NT2/D1 (cell line): ENCODE results near the gene GGA3.

Experiments
- DNase-seq: peaks from one replicate; pipeline ENCODE4 v3.0.0-alpha.2; 2011; ENCODE audit warnings: low read depth, low spot score
- H3K27me3 ChIP-seq: 2 replicates; pipeline ENCODE4 v1.6.0; 2011; ENCODE audit warnings: mild to moderate bottlenecking; ENCODE audit not compliant: insufficient read length, insufficient read depth
- H3K36me3 ChIP-seq: 2 replicates; pipeline ENCODE4 v1.6.1; 2011; ENCODE audit warnings: mild to moderate bottlenecking, low read length, mixed read lengths; ENCODE audit not compliant: insufficient read depth, insufficient read length
- H3K4me1 ChIP-seq: 2 replicates; pipeline ENCODE4 v1.5.1; 2011; ENCODE audit not compliant: insufficient read depth, insufficient read length
- H3K4me3 ChIP-seq: 2 replicates; pipeline ENCODE4 v1.5.1; 2011; ENCODE audit warnings: low read depth; ENCODE audit not compliant: insufficient read length
- H3K9ac ChIP-seq: 2 replicates; pipeline ENCODE4 v1.6.0; 2011; ENCODE audit warnings: low read depth; ENCODE audit not compliant: insufficient read length
- H3K9me3 ChIP-seq: 2 replicates; pipeline ENCODE4 v1.5.1; 2011; ENCODE audit warnings: mild to moderate bottlenecking, low read length; ENCODE audit not compliant: insufficient read depth
- SUZ12 ChIP-seq: IDR thresholded peaks from 2 replicates; pipeline ENCODE4 v1.6.1; 2011; ENCODE audit not compliant: insufficient read length, insufficient read depth; ENCODE audit errors: extremely low read depth
- YY1 ChIP-seq: IDR thresholded peaks from 2 replicates; pipeline ENCODE4 v1.6.1; 2011; ENCODE audit not compliant: insufficient read length, insufficient read depth
- ZNF274 ChIP-seq: IDR thresholded peaks from 2 replicates; pipeline ENCODE4 v1.6.1; 2011; ENCODE audit warnings: mild to moderate bottlenecking, low read depth, low read length

Gene GGA3

DNA sequence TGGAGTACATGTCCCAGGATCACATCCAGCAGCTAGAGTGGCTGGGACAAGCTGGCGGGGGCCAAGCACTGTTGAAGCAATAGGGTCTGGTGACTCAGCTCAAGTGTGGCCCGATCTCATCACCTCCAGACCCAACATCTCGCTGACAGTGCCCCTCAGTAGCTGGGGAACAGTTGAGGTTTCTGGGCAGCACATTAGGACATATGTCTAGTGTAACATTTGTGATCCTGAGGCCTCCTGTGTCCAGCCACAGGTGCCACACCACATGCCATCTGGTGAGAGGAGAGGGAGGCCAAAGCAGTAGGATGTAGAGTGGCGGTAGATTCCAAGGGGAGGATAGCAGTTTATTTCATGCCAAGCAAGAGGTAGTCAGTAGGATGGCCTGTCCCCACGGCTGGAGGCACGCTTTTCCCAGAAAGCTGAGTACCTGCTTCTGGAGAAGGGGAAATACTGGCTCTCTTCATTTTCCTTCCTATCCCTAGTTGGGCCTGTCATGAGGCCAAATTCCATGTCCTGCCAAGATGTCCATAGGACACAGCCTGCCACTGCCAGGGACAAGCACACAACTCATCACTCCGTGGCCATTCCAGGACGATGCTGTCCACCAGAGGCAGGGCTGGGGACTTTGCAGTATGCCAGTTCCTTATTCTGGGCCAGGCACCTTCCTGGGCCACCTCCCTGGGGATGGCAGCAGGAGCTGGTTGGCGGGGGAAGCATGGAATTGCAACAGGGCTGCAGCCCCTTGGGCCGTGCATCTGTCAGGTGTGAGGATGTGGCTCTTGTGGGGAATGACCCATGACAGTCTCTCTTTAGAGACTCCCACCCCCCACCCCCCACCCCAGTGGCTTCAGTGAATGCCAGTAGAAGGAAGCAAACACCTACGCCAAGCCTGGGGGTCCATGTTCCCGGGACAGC, 24.0 kb downstream of the GGA3 start:
- peaks cover 17% of the 10 kb centered on the region for H3K4me1 ChIP-seq
- peaks cover 91% of the 10 kb centered on the region for H3K36me3 ChIP-seq

DNA sequence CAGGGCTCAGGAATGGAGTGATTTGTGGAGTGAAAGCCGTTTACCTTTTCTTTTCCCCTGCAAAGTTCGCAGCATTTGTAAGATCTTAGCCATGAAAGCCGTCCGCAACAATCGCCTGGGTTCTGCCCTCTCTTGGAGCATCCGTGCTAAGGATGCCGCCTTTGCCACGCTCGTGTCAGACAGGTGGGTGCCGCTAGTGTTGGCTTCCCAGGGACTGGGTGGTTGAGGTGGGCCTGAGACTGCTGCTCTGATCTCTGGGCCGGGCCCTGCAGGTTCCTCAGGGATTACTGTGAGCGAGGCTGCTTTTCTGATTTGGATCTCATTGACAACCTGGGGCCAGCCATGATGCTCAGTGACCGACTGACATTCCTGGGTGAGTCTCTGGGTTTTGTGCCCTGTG, 28.6 kb downstream of the GGA3 start:
- H3K36me3 ChIP-seq, result peaks cover 90% of the 10 kb centered on the region
- no peaks in the 10 kb centered on the region for H3K9me3 ChIP-seq
- no peak overlapping the region for H3K4me3 ChIP-seq
- H3K4me1 ChIP-seq, result peaks cover 3% of the 10 kb centered on the region
- no peaks in the 10 kb centered on the region for H3K27me3 ChIP-seq
- TF ChIP-seq YY1 (no peak), SUZ12 (no peak), ZNF274 (no peak)
- no peak for DNase-seq
- no peak overlapping the region for H3K9ac ChIP-seq

More for the DNA sequence above, 24.0 kb downstream of the GGA3 start:
- Histone ChIP-seq H3K9ac (no peak overlapping the region), H3K27me3 (no peaks in the 10 kb centered on the region), H3K4me3 (no peak overlapping the region), H3K9me3 (no peaks in the 10 kb centered on the region)
- TF ChIP-seq YY1 (no peak), ZNF274 (no peak), SUZ12 (no peak)
- no peak for DNase-seq

DNA sequence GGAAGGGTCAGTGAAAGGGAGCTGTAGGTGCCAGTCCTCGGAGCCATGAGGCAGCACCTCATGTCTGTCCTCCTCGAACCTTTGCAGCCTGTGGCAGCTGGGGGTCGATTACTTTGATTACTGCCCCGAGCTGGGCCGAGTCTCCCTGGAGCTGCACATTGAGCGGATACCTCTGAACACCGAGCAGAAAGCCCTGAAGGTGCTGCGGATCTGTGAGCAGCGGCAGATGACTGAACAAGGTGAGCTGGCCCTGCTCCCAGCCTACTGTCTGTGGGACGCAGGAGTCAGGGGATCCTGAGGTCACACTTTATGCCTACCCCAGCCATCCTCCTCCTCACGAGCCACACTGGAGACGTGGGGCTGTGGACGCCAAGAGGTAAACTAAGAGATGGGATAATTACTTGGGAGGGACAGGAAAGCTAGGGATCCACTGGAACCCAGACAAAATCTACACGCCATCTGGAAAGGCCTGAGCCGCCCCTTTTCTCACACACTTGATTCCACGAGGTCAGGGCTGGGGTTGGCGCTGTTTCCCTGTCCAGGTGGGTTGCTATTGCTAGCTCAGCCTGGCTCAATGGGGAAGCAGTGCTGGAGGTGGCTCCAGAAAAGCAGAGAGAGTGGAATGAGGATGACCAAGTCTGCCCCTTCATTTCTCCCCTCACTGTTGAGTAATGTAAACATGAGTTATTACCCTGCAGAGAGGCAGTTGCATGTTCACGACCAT, 29.5 kb downstream of the GGA3 start:
- Histone ChIP-seq H3K9me3 (no peaks in the 10 kb centered on the region), H3K4me3 (no peak overlapping the region), H3K9ac (no peak overlapping the region), H3K27me3 (no peaks in the 10 kb centered on the region), H3K36me3 (peaks cover 89% of the 10 kb centered on the region), H3K4me1 (no peaks in the 10 kb centered on the region)
- DNase-seq, result no peak
- TF ChIP-seq ZNF274, result no peak
- TF ChIP-seq SUZ12, result no peak
- no peak for TF ChIP-seq YY1

DNA sequence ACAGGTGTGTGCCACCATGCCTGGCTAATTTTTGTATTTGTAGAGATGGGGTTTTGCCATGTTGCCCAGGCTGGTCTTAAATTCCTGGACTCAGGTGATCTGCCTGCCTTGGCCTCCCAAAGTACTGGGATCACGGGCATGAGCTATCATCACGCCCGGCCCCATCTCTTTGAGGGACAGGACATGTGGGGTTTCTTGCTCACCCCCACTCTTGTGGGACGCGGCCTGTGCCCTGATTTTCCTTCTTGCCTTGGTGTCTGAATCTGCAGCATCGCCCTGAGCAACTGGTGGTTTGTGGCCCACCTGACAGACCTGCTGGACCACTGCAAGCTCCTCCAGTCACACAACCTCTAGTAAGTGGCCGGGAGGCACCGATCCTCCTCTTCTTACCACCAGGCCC, 30.3 kb downstream of the GGA3 start:
- TF ChIP-seq ZNF274 (no peak), SUZ12 (no peak), YY1 (no peak)
- H3K36me3 ChIP-seq, result peaks cover 89% of the 10 kb centered on the region

DNA sequence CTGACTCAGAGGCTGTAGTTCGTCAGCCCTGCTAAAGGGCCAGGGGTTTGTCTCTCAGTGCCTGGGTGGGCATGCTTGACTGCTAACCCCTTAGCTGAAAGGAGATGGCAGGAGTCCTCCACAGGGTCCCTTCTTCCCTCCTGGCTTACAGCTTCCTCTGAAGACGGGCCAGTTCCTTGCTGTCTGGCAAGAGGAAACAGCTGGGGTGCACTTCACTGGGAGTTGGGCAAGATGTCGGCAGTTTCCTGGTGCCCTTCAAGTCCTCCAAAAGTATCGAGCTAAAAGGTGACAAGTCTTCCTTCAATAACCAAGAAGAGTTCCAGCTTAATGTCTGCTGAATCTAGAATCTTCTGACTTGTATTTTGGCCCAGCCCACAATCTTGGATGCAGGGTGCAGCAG, 32.6 kb downstream of the GGA3 start:
- no peak overlapping the region for H3K4me3 ChIP-seq
- H3K27me3 ChIP-seq, result no peaks in the 10 kb centered on the region
- no peaks in the 10 kb centered on the region for H3K9me3 ChIP-seq
- no peaks in the 10 kb centered on the region for H3K4me1 ChIP-seq
- H3K36me3 ChIP-seq, result peaks cover 87% of the 10 kb centered on the region
- no peak overlapping the region for H3K9ac ChIP-seq
- DNase-seq, result no peak
- TF ChIP-seq YY1 (no peak), SUZ12 (no peak)

More for the DNA sequence above, 30.3 kb downstream of the GGA3 start:
- DNase-seq, result no peak
- Histone ChIP-seq H3K27me3 (no peaks in the 10 kb centered on the region), H3K4me1 (no peaks in the 10 kb centered on the region), H3K9me3 (no peaks in the 10 kb centered on the region), H3K9ac (no peak overlapping the region), H3K4me3 (no peak overlapping the region)

DNA sequence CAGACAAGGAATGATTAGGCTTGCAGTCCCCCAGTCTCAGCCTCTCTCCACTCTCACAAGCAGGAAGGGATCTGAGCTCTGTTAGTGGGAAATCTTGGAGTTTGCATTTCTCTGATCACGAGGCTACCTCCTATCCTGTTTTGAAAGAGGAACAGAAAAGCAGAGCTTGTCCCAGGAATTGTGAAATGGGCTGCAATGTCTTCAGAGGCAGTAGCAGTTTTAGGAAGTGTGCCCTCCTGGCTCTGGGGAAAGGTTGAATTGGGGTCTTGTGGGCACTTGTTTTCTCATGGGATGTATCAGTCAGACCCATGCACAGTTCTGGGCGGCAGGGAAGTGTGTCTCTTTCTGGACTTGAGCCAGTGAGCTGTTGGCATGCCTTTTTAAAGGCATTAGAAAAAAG, 33.1 kb downstream of the GGA3 start:
- H3K9ac ChIP-seq, result no peak overlapping the region

DNA sequence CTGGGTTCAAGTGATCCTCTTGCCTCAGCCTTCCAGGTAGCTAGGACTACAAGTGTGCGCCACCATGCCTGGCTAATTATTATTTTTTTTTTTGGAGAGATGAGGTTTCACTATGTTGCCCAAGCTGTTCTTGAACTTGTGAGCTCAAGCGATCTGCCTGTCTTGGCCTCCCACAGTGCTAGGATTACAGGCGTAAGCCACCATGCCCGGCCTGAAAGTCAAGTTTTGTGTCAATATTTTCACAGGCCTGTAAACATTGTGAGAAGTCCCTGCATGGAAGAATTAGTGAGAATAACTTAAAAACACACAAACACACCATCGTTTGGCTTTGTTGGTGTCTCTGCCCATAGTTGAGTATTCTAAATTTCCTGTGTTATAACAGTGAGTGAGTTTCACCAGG, 33.7 kb downstream of the GGA3 start:
- Histone ChIP-seq H3K36me3 (peaks cover 92% of the 10 kb centered on the region), H3K4me1 (no peaks in the 10 kb centered on the region), H3K27me3 (no peaks in the 10 kb centered on the region), H3K9me3 (no peaks in the 10 kb centered on the region), H3K9ac (no peak overlapping the region), H3K4me3 (no peak overlapping the region)
- TF ChIP-seq ZNF274 (no peak), YY1 (no peak), SUZ12 (no peak)
- DNase-seq, result no peak

More for the DNA sequence above, 33.1 kb downstream of the GGA3 start:
- Histone ChIP-seq H3K36me3 (peaks cover 91% of the 10 kb centered on the region), H3K27me3 (no peaks in the 10 kb centered on the region), H3K4me1 (no peaks in the 10 kb centered on the region), H3K4me3 (no peak overlapping the region), H3K9me3 (no peaks in the 10 kb centered on the region)
- no peak for DNase-seq
- no peak for TF ChIP-seq YY1
- TF ChIP-seq SUZ12, result no peak
- TF ChIP-seq ZNF274, result no peak
